HT1080 (cell line): ENCODE data around the gene MMS19. TPM values are rescaled to one million over a fixed set of nuclear protein-coding genes. Genes with fewer than 3 reads are reported as not detected.
A peak's percentile ranks its signal among the peaks of the same experiment; 100 is the strongest.

Experiments
- DNase-seq: peaks from one replicate; pipeline ENCODE4 v3.0.0-alpha.2; 2015; ENCODE audit warnings: low read depth
- polyA plus RNA-seq, 2 experiments: library from polyadenylated mRNA; depleted of rRNA; stranded (reverse); fragments of >200 nt; gene quantifications; 2 replicates each; pipeline ENCODE4 v1.2.3, GENCODE V29; 2015
- total RNA-seq: library from RNA; depleted of rRNA; stranded (reverse); fragments of >200 nt; shearing (Covaris generic); gene quantifications from 2 replicates; pipeline ENCODE4 v1.2.3, GENCODE V29; 2014; rRNA removed

Gene MMS19, protein sequence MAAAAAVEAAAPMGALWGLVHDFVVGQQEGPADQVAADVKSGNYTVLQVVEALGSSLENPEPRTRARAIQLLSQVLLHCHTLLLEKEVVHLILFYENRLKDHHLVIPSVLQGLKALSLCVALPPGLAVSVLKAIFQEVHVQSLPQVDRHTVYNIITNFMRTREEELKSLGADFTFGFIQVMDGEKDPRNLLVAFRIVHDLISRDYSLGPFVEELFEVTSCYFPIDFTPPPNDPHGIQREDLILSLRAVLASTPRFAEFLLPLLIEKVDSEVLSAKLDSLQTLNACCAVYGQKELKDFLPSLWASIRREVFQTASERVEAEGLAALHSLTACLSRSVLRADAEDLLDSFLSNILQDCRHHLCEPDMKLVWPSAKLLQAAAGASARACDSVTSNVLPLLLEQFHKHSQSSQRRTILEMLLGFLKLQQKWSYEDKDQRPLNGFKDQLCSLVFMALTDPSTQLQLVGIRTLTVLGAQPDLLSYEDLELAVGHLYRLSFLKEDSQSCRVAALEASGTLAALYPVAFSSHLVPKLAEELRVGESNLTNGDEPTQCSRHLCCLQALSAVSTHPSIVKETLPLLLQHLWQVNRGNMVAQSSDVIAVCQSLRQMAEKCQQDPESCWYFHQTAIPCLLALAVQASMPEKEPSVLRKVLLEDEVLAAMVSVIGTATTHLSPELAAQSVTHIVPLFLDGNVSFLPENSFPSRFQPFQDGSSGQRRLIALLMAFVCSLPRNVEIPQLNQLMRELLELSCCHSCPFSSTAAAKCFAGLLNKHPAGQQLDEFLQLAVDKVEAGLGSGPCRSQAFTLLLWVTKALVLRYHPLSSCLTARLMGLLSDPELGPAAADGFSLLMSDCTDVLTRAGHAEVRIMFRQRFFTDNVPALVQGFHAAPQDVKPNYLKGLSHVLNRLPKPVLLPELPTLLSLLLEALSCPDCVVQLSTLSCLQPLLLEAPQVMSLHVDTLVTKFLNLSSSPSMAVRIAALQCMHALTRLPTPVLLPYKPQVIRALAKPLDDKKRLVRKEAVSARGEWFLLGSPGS
- 129 and 152 TPM in 2 replicates for total RNA-seq
- polyA plus RNA-seq (2015; cell fraction: cytosol; rRNA removed) = 68.5 and 77.9 TPM in 2 replicates
- polyA plus RNA-seq (2015; cell fraction: nucleus; rRNA removed) = 208 and 229 TPM in 2 replicates

DNA sequence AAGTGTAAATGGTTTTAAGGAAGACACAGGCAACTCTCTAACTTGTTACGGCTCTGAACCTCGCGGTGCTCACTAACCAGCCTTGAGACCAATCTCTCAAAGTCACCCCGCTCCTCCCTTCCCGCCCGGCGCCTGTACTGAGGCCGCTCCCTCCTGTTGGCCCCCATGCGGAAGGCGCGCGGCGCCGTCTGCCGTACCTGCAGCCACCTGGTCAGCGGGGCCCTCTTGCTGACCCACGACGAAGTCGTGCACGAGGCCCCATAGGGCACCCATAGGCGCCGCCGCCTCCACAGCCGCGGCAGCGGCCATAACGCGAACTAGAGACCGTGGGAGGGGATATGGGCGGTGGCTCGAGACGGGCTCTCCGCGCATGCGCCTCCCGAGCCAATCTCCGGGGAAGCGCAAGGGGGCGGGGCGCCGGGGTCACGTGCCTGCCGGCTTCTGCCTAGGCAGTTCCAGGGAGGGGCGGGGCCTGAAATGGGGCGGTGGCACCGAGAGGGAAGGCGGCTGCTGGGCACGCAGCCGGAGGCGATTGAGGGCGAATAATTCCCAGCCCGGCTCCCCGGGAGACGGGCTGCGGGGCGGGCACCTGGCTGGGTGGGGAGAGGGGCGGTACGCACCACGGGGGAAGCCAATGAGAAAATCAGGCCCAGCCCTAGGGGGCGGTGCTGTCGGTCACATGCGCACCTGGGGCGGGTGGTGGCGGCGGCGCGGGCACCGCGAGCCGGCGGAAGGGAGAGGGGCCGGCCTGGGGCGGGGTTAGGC, at the start of gene MMS19:
Gene MMS19 (minus strand): TSS at position 347 of the 765 bp plus-strand sequence. CDS start 38 bp downstream, at position 309.
- DNase-seq = peak; percentile 97

DNA sequence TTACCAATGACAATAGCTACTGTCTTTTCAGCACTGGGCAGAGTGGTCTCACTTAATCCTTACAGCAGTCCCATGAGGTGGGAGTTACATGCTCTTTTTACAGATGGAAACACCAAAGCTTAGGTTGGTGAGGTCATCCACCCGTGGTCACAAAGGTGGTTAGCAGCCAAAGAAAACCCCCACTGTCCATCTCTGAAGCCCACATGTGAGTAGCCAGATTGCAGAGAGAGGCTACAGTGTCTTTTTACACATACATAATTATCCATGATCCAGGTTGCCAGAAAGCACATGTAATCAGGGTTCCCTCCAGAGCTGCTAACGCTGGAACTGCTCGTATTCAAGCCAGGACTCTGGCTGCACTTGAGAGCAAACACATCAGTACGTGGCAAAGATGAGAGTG, 49.7 kb upstream of the MMS19 start:
- peak; percentile 53 for DNase-seq

DNA sequence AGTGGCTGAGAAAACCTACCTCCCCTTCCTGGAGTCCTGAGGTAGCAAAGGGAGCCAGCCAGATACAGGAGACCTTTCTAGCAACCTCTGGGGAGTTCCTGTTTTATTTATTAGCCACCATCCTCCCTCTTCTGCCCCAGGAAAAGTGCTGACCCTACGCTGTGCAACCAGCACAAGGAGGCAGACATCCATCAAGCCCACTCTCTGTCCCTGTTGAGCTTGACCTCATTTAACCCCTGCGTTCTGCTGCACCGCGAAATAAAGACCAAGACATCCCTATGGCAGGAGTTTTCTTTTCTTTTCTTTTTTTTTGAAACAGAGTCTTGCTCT, 49.0 kb upstream of the MMS19 start:
- DNase-seq = no peak

DNA sequence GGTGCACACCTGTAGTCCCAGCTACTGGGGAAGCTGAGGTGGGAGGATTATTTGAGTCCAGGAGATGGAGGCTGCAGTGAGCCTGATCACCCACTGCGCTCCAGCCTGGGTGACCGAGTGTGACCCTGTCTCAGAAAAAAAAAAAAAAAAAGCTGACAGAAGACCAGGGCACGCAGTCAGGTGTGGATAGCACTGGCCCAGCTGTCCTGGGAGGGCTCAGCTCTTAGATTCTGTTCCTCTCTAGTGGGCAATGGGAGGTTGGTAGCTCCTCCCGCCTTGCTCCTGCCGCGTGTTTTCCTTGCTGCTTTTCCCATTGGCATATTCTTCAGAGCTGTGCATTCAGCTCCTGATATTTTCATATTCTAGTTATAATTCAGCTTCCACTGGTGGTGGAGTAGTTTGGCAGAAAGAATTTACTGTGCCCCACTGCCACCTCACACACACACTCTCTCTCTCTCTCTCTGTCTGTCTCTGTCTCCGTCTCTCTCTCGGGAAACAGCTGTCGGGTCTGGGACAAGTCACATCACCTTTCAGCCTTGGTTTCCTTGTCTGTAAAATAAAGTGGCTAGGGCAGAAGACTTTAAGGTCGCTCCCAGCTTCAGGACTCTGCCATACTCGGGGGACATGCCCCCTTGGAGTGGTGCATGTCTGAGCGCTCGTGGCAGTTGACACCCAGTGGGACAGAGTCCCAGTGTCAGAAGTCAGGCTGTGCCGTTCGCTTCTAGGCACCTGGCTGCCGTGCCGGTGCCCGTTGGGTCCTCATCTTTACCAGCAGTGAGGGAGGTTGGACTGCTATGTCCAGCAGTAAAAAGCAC, 48.4 kb upstream of the MMS19 start:
- no peak for DNase-seq

DNA sequence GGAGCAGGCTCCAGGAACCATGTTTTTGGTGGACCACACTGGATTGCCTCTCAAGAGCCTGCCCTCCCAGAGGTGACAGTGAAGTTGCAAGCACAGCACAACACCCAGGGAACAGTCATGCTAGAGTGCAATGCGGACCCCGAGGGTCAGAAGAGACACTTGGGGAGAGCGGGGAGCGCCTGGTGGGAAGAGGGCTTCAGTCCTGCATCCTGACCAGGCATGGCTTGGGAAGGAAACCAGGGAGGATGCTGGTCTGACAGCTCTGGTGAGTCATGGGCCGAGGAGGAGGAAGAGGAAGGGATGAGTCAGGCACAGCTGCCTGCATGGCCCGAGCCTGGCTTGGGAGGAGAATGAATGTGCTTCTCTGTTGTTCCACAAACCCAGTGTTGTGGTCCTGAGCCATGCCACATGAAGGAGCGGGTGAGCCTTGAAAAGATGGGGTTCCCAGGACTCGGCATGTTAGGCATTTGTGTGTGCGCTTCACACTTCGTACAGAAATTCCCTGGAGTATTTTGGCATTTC, 44.9 kb upstream of the MMS19 start:
- DNase-seq = peak; percentile 99

DNA sequence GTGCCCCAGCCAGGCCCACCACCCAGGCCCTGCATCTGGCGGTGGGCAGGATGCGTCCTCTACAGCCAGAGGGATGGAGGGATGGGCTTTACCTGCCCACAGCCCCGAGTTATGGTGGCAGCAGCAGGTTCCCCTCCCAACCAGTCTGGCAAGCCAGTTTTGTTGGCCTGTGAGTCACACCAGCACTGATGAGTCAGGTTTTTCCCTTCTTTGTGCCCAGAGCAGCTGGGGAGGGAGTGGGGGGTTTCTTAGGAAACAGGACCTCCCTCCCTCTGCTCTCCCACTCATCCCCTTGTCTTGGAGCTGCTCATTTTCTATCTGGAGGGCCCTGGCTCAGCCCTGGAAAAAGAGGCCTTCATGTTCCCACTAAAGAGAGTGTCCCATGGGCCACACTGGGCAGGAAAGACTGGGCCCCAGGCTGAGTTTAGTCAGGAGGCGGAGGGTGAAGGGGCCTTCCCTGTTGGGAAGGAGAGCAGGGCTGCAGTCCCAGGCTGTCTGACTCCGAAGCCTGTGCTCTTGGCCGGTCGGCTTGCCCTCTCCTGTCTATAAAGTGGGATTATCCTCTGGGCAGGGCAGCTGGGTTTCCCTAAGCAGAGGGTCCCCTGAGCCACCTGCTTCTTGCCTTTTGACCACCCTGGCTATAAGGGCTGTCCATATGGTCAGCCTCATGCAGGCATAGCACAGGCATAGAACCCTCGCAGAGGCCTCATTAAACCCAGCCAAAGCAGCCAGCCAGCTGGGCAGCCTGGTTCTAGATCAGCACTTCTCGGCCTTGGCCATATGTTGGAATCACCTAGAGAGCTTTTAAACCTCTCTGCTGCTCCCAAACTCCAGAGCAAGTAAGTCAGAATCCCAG, 44.2 kb upstream of the MMS19 start:
- peak; percentile 98 for DNase-seq

DNA sequence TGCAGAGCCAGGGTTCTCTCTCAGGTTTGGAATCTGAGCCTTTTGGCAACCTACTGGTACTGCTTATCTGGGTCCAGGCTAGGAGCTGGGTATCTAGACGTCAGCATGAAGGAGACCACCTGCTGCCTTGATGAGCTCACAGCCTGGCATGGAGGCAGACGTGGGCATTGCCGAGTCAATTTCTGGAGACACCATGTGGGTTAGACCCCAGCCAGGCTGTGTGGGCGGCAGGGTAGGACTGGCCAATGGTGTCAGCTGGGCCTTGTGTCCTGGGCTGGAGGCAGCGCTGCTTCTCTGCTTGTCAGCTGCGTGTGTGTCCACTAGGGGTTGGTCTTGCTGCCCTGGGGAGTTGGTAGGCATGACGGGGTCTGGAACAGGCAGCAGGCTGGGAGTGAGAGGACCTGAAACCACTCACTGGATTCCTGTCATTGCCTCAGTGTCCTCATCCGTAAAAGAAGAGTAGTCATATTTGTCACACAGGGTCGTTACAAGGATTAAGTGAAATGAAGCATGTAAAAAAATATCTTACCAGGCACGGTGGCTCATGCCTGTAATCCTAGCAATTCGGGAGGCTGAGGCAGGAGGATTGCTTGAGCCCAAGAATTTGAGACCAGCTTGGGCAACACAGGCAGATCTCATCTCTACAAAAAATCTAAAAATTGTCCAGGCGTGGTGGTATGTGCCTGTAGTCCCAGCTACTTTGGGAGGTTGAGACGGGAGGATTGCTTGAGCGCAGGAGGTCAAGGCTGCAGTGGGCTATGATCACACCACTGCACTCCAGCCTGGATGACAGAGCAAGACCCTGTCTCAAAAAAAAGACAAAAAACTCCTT, 42.7 kb upstream of the MMS19 start:
- no peak for DNase-seq

DNA sequence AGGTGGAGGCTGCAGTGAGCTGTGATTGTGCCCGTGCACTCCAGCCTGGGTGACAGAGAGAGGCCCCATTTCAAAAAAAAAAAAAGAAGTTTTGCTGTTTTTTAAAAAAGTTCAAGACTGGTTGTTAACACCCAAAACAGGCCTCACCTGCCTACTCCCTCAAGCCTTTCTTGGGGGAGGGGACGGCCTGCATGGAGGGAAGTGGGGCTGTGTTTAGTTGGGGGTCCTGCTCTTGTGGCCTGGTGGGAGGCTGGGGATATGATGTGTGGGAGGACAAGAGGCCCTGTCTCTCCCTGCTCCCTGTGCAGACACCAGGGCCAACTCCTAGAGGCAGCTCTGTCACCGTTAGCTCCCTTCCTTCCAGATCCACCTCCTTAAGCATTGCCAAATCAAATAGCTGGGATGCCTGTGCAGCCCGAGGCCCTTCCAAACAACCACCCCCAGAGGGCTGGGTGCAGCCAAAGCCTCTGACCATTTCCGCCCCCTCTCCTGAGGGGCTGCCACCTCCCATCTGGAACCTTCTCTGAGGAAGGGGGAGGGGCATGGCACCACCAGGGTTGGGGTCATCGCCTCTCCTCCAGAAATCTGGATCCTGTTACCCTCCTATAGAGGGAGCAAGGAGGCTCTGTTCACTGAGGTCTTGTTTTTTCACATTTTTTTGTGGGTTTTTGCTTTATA, 41.4 kb upstream of the MMS19 start:
- no peak for DNase-seq

DNA sequence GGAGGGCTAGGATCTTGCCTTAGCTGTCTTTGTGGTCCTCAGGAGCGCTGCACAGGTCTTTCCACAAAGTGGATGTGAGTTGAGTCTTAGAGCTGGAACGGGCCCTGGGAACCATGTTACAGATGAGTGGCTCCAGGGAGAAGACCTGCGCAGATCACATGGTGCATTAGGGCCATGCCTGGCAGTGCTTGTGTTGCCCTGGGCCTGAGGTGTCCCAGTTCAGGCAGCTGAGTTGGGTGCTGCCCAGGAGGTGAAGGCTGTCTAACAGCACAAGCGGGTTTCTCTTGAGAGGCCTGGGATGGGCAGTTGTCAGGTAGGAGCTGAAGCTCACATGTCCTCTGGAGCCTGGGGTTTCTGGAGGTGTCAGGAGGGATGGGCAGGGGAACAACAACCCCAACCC, 40.6 kb upstream of the MMS19 start:
- DNase-seq = no peak

DNA sequence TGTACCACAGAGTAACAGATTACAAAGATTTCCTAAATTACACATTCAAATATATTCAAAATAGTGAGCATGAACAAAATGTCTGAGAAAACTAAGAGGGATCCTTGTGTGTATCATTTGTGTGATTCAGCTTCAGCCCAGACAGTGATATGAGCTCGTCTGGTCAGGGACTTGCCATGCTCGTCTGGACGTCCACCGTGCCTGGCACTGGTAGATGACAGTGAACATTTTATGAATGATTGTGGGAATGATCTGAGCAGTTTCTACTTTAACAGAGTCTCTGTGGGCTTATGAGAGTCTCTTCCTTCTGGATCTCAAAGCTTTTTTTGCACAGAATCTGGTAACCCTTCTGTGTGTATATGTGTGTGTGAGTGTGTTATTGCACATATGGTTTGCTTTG, 40.2 kb upstream of the MMS19 start:
- no peak for DNase-seq

DNA sequence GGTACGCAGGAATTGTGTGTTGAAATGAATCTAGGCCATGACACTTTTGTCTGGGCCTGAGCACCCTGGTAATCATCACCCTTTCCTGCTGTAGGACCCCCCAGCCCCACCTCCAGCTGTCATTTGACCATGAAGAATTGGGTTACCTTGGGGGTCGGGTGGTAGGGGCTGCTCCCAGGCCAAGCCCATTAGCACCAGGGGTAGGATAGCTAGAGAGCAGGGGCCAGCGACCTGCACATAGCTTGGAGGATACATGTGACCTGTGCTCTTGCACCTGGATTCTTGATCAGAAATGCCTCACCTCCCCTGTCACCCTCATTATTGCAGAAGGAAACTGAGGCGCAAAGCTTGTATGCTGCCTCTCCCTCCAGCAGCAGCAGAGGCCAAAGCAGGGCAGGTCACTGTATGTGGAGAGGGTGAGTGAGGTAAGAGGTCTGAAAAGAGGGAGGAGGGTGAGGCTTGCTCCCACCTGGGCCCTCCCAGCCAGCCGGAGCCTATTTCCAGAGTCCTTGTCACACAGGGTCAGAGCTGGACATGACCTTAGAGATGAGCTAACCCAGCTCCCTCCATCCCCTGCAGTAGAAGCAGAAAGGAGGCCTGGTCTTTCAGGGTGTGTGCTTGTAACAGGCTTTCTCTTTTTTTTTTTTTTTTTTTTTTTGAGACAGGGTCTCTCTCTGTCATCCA, 39.1 kb upstream of the MMS19 start:
- no peak for DNase-seq

DNA sequence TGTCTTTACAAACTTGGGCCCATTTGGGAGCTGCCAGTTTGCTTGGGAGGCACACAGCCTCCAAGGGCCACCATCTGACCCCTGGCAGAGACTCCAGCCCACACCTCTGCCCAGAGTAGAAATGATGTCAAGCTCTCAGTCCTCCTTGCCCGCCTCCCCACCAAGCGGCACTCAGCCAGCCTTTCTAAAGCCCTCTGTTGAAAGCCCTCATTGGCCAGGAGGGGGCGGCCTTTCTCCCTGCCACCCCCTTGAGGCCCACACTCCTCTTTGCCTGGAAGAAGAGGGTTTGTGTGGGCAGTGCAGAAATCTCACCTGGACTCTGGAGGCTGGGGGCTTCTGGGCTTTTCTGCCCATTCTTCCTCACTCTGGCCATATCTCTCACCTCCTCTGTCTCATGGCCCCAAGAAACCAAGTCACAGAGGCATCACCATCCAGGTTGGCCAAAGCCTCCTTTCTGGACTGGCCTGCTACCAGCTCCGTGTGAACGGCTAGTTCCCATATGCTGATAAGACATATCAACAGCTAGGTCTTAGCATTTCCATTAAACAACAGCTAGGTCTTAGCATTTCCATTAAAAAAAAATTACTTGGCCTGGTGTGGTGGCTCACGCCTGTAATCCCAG, 36.6 kb upstream of the MMS19 start:
- peak; percentile 48 for DNase-seq

DNA sequence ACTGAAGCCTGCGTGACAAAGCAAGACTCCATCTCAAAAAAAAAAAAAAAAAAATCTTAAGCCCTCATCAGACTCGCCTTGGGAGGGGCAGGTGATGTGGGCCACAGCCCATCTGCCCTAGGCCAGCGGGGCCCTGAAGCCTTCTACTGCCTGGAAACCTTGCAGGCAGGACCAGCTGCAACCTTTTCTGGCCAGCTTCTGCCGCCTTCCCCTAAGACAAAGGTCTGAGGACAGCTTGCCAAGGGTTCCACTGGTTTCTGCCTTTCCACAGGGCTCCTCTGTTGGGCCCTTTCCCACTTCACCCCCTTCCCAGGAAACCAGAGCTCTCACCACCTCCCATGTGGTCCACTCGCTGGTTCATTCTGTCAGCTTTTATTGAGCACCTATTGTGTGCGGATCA, 35.7 kb upstream of the MMS19 start:
- DNase-seq = no peak

DNA sequence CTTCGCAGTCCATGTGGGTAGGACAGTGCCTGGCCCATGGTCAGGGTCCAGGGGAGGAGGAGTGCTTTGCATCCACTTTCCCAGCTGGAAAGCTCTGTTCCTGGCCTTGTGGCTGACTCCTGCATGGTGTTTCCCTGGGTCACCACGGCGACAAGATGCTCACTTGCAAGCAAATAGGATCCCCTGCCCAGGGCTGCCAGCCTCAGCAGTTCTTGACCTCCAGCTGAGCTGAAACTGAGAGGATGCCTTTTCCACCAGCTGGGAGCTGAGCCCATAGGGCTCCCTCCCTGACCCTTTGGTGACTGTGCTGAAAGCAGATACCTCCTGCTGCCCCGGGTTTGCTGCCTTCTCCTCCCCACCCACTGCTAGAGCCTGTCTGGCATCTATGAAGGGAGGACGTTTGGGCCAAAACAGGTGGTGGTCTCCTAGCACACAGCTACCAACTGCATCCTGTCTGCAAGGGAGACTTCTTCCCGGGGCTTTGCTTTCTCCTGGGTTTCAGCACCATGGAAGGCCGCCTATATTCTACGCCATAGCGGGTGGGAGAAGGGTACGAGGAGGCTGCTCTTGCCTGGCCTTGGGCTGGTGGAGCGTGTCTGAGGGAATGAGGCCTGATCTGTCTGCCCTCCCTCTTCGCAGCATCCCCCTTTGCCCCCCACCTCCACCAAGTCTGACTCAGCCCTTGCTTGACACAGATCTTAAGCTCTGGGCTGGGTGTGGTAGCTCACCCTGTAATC, 34.9 kb upstream of the MMS19 start:
- peak; percentile 79 for DNase-seq

DNA sequence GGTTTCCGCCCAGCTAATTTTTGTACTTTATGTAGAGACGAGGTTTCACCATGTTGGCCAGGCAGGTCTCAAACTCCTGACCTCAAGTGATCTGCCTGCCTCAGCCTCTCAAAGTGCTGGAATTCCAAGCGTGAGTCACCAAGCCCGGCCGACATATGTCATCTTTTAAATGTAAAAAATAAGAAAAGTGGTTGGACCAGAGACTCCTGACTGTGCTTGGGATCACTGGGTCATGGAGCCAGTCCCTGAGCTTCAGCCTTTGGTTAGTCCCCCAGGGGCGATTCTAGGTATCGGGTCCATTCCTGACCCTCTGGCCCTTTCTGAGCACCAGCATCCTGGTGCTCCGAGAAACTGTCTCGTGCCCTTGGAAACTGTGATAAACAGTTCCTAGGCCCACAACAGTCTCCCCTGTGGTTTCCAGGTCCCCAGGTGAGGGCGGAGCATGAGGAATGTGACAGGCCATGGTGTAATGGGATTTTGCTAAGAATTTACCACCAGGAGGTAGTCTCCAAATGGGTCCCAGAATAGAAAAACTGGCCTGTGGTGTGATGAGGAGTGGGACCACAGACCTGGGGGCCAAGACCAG, 33.3 kb upstream of the MMS19 start:
- DNase-seq = peak; percentile 64
